Measurements from ENCODE around the gene PPFIA2.

The PPFIA2 gene

GRCh38 chr12:81347404-81347803 is 411.7 kb downstream of the PPFIA2 start:
- DNase-seq (ENCODE audit: low spot score): no peak

DNA sequence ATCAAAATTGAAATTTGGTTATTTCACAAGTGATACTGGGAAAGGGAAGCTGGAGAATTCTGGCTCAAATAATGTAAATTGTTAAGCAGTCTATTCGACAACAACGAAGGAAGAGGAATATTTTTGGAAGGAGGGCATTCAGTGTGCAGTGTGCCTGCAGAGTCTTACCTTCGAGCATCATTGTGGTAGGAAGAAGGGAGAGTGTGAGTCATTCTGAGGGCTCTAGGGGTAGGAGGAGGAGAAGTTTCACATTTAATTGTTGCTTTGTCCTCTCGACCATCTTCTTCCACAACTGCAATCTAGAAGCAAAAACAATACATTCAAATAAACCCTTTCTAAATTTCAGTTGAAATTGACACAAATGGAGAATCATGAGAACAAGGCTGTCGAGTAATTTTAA is 418.2 kb downstream of the PPFIA2 start:
- no peak for DNase-seq (ENCODE audit: low spot score)

DNA sequence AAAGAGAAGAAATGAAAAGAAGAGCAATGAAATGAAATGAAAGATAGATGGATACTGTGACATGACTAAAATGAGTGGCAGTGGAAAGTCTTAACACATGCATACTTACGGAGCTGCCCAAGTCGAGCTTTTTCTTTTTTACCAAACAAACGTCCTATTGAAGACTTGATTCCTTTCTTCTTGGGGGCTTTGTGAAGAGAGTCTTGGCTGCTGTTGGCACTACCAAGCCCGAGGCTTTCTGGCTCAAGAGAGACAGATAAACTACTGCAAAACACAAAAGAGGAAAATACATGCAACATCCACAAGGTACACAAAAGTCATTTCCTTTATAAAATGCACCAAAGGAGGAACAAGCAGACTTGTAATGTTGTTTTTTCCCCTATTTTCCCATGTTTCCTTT is 420.1 kb downstream of the PPFIA2 start:
- DNase-seq (ENCODE audit: low spot score): no peak

- DNase-seq (ENCODE audit: low spot score): no peak
These were observed 421.3 kb downstream of the PPFIA2 start for GRCh38 chr12:81337886-81338285.

- DNase-seq (ENCODE audit: low spot score): no peak
These were observed 425.3 kb downstream of the PPFIA2 start for GRCh38 chr12:81333812-81334211.

DNA sequence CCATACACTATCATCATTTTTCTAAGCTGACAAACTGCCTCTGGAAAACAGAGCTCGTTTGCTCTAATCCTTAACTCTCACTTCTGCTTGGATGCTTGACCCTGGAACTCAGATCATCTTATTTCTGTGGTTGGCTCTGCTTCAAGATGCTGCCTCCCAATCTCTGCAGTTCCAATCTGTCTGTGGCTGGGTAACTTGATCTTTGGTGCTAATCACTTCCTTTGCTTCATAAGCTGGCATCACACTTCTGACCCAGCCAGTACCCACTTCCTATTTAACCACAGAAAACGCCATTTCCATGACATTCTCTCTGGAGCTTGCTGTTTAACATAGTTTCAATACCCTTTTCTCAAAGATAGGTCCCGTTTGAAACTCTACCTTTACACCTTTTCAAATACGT is 427.1 kb downstream of the PPFIA2 start:
- no peak for DNase-seq (ENCODE audit: low spot score)

DNA sequence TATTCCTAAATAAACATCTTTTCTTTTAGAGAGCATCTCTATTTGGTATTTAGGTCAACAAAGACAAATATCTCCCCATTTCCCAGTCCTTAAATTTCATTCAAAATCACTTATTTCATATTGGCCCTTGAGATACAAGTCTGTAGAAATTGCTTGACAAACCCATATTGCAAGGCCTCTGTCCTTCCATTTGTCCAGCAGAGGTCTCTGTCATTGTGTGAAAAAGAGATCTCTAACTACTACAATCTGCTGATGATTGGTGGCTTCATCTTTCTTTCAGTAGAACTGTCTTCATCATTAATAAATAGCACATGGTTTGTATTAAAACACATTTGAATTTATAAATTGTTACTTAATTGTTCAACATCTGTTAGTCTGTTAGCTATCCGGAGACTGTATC is 428.7 kb downstream of the PPFIA2 start:
- no peak for DNase-seq (ENCODE audit: low spot score)

DNA sequence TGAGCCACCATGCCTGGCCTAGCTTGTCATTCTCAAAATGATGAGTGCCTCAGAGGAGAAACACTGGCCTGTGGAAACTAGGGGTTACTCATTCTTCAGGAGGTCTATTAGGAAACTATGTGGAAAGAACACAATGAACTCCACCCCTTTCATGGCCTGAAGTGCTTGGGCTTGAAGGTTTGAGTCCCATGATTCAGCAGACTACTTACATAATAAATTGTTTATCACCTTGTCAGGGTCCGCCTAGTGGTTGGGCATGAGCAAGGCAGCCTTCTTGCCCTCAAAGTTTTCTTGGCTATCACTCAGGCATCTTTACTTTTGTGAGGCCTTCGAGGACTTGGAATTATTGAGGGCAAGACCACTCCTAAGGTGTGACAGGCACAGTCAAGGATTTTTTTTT is 430.1 kb downstream of the PPFIA2 start:
- peak; percentile 48 for DNase-seq (ENCODE audit: low spot score)

GRCh38 chr12:81327425-81327824 is 431.7 kb downstream of the PPFIA2 start:
- no peak for DNase-seq (ENCODE audit: low spot score)

GRCh38 chr12:81325086-81325485 is 434.1 kb downstream of the PPFIA2 start:
- DNase-seq (ENCODE audit: low spot score): no peak

DNA sequence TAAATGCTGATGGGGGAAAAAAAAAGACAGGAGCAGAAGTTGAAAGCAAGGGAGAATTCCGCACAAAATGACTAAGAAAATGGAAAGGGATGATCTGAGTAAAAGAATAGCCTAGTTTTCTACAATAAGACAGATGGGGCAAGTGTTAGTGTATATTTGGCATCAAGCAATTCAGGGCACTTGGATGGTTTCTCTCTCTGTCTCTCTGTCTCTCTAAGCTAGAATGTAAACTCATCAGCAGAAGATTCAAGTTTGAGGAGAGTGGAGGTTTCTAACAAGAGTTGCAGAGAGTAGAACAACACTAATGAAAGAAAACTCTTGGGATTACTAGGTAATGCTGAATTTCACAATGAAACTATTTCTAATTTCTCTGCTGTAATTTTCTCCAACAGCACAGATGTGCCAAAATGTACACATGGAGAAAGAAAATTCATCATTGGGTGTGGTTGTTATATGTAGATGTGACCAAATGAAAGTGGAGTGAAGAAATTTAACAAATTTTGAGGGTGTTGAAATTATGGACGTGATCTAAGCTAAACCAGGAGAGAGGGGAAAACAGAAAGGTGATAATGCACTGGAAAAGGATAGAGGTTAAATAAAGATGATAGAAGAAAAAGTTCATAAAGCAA is 444.1 kb downstream of the PPFIA2 start:
- no peak for DNase-seq (ENCODE audit: low spot score)

GRCh38 chr12:81303935-81304334 is 455.2 kb downstream of the PPFIA2 start:
- DNase-seq (ENCODE audit: low spot score): no peak

DNA sequence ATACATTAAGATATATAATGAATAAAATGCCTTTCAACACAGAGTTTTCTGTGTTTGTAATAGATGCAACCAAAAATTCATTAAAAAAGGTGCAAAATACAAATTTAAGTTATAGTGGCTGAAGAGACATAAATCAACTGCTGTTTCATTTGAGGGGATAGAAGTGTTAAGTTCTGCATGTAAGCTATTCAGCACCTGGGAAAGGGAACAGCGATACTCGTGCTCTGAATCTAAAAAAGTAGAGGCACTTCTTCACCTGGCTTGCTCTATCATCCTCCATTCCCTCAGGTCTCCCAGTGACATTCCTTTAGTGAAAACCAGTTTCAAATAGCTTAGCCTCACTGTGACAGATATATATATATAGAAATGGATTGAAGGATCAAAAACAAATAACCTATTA is 458.7 kb downstream of the PPFIA2 start:
- DNase-seq (ENCODE audit: low spot score): peak; percentile 14

DNA sequence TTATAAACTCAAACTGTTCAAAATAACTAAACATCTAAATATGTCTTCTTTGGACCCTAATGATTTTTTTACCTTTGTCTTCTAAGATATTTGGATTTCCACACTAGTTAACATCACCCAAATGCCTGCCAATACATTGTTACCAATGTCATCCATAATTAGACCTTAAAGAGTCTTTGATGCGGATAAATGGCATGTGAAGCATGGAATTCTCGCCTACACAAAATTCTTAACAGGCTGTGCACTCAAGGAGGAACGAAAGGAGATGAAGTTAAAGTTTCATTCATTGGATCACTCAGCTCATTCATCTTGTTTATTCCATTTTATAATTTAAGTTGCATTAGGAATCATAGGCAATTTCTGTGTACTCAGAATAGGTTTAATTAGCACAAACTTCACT is 461.5 kb downstream of the PPFIA2 start:
- no peak for DNase-seq (ENCODE audit: low spot score)

DNA sequence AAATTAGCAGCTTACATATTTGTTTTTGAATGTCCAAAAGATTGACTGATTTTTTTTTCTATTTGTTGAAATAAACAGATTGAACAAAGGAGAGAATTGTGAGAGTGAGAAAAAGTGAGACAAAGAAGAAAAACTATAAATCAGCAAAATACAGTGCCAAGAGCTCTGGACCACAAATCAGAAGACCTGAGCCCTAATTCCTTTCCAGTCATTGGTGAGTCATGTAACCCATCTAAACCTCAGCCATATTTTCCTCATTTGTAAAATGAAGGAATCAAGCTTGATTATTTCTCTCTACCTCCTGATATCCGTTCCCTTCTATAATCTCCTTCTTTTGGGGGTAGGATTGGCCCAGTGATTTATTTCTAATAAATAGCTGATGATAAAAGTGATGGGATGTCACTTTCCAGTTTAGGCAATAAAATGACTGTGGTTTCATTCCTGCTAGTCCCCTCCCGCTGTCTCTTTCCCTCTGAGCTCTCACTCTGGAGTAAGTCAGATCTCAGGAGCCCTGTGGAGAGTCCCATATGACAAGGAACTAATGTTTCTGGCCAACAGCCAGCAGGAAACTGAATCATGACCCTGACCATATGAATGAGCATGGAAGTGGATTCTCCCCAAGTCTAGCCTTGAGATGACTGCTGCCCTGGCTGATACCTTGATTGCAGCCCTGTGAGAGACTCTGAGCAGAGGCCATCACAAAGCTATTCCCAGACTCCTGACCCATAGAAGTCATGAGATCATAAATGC is 462.4 kb downstream of the PPFIA2 start:
- DNase-seq (ENCODE audit: low spot score): peak; percentile 91

DNA sequence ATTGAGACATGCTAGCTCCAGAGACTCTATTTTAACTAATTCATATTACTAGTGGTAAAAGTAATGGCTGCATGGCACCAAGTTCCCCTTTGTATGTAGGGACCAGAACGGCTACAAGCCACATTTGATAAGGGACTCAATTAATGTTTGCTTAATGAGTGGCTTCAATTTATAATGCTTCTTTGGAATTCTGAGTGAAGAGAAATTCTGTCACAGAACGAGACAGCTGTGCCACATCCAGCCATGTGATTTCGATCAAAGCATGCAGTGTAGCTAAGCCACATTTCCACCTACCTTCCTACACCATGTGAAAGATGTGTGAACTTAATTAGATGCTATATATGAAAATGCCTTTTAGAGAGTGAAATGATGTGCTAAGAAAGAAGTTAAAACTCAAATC is 463.9 kb downstream of the PPFIA2 start:
- no peak for DNase-seq (ENCODE audit: low spot score)

- no peak for DNase-seq (ENCODE audit: low spot score)
These were observed 464.6 kb downstream of the PPFIA2 start for GRCh38 chr12:81294325-81295190.

DNA sequence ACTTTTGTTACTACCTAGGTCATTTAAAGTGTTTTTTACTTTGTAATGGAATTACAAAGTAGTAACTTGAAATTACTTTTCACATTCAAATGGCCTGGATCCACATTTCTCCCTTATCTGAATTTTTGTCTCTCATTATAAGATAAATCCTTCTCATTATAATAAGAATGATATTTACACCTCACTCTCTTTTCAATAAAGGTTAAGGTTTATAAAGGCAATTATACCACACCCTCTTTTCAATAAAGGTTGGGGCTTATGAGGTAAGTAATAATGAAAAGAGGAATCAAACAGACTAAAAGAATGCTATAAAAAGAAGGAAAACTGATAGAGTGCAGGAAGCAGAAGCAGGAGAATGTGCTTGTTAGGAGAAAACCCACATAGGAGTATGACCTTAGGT is 470.5 kb downstream of the PPFIA2 start:
- DNase-seq (ENCODE audit: low spot score): no peak

DNA sequence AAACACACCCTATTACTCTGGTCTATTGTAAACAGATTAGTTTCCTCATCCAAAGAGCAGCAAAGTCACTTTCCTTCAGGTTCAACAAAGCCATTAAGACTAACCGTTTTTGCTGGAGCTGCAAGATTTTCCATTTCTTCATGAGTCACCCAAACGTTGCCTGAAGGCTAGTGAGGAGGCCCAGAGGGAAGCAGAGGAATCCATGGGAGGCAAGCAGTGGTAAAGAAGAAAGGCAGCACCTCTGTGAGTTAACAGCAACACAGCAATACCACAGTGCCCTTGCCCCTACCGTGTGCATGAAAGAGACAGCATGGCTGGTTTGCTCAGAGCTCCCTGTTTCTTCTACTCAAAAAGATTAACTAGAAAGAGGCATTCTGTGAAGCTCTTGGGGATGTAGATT is 475.0 kb downstream of the PPFIA2 start:
- peak; percentile 37 for DNase-seq (ENCODE audit: low spot score)

- peak; percentile 30 for DNase-seq (ENCODE audit: low spot score)
These were observed 484.3 kb downstream of the PPFIA2 start for GRCh38 chr12:81274637-81275529.

GRCh38 chr12:81270385-81270784 is 488.8 kb downstream of the PPFIA2 start:
- DNase-seq (ENCODE audit: low spot score): no peak

GRCh38 chr12:81263072-81263471 is 496.1 kb downstream of the PPFIA2 start:
- DNase-seq (ENCODE audit: low spot score): no peak

Measured in kidney tubule cell (primary cell).